GM06990 (cell line): ENCODE results near the gene MTG2.

Source experiments
- DNase-seq: peaks from one replicate; pipeline ENCODE4 v3.0.0-alpha.2; 2011; ENCODE audit not compliant: insufficient read length; ENCODE audit errors: extremely low read depth
- H3K27me3 ChIP-seq: replicated peaks from 2 replicates; pipeline ENCODE4 v1.6.0; 2011; ENCODE audit warnings: low read length; ENCODE audit not compliant: control insufficient read depth, insufficient read depth
- H3K36me3 ChIP-seq: 2 replicates; pipeline ENCODE4 v1.5.1; 2011; ENCODE audit warnings: low read length; ENCODE audit not compliant: control insufficient read depth, insufficient read depth
- H3K4me3 ChIP-seq: replicated peaks from 2 replicates; pipeline ENCODE4 v1.5.1; 2011; ENCODE audit warnings: low read depth, mild to moderate bottlenecking, control low read depth, low read length
- TF ChIP-seq, protein P1 (sequence below): IDR thresholded peaks from 2 replicates; pipeline ENCODE4 v1.5.1; 2011; ENCODE audit warnings: low read length, control low read depth, mild to moderate bottlenecking, inconsistent platforms; ENCODE audit not compliant: insufficient read depth, poor library complexity, severe bottlenecking

Gene MTG2

DNA sequence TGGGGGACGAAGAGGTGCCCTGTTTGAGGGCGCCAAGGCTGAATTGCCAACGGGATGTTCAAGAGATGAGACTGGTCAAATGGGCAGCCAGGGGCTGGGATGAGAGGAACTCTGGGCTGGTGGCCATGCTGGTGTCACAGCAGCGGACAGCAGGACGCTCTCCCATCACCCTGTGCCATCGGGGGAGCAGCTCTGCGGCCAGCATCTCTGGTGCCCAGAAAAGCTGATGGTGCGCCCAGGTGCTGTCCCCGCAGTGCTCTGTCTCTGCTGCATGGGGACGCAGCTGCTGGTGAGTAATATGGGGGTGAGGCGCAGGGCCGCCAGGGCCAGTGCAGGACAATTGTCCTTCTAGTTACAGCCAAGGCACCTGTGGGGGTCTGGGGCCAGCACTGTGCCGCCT lies 42.2 kb downstream of the MTG2 start:
- Histone ChIP-seq H3K27me3 (no peaks in the 10 kb centered on the region; the same call in 1 of the 2 replicates), H3K36me3 (no peaks in the 10 kb centered on the region), H3K4me3 (no peak overlapping the region)
- TF ChIP-seq, protein P1, sequence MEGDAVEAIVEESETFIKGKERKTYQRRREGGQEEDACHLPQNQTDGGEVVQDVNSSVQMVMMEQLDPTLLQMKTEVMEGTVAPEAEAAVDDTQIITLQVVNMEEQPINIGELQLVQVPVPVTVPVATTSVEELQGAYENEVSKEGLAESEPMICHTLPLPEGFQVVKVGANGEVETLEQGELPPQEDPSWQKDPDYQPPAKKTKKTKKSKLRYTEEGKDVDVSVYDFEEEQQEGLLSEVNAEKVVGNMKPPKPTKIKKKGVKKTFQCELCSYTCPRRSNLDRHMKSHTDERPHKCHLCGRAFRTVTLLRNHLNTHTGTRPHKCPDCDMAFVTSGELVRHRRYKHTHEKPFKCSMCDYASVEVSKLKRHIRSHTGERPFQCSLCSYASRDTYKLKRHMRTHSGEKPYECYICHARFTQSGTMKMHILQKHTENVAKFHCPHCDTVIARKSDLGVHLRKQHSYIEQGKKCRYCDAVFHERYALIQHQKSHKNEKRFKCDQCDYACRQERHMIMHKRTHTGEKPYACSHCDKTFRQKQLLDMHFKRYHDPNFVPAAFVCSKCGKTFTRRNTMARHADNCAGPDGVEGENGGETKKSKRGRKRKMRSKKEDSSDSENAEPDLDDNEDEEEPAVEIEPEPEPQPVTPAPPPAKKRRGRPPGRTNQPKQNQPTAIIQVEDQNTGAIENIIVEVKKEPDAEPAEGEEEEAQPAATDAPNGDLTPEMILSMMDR: no peak
- no peak for DNase-seq

DNA sequence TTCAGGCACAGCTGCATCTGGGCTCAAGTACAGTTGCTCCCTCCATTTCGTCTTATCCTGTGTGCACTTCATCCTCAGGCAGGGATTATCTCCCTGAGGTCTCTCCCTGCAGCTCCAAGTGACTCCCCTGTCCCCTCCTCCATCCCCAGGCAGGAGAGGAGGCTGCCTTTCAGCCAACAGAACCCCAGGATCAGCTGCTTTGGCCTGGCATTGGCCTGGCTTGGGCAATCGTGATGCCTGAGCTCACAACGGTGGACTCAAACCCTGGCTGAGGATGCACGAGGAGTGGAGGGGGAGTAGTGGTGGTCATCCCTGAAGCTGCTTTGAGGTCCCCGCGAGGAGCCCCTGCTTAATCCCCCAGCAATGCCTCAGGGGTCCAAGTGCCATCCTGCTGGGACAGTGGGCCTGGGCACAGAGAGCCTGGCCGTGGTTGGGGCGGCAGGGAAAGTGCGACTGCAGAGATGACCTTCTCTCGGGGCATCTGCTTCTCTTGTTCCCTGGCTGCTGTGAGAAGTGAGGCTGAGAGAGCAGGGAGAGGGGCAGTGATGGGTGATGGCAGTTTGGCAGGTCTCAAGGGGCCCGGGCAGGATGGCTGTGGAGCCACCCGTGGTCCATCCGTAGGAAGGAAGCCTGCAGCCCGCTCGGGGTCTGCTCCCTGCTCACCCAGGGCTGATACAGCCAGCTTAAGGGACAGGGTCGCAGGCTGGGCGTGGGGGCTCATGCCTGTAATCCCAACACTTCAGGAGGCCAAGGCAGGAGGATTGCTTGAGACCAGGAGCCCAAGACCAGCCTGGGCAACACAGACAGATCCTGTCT lies 43.2 kb downstream of the MTG2 start:
- no peaks in the 10 kb centered on the region; the same call in 1 of the 2 replicates for H3K27me3 ChIP-seq
- no peak for DNase-seq
- TF ChIP-seq, protein P1: no peak
- H3K36me3 ChIP-seq: no peaks in the 10 kb centered on the region
- no peak overlapping the region for H3K4me3 ChIP-seq

DNA sequence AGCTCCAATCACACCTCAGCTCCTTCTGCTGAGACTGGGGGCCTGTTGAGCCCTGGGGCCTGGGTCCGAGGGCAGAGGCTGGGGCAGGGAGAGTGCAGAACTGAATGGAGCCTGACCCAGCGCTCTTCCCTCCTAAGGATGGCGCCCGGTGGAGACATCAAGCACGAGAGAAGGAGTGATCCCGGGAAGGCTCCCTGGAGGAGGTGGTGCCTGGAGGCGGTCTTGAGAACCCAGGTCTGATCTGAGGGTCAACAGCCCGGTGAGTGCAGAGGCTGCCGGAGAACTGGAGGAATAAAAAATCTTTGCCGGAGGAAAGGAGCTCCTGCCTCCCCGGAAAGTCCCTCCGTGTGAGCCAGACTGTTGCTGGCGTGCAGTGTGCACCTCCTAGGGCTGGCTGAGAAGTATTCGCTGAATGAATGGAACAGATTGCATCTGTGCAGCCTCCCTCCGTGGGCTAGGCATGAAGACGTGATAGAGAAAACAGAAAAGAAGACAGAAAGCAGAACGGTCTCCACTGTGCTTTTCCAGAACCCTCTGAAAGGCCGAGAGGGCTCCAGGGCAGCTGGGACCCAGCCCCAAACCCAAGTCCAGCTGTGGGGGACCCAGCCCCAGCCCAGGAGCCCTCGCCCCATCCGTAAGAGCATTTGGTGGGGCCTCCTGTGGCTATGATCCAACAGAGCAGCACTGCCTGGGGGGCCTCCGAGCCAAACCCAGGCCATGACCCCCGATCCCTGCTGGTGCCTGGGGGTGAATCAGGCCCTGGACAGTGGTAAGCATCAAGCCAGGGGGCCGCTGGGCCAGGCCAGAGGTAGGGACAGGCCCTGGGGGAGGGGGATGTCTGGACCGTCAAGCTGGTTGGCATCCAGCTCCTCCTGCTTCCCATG lies 44.1 kb downstream of the MTG2 start:
- TF ChIP-seq, protein P1: no peak
- no peaks in the 10 kb centered on the region; the same call in 1 of the 2 replicates for H3K27me3 ChIP-seq
- H3K36me3 ChIP-seq: no peaks in the 10 kb centered on the region

DNA sequence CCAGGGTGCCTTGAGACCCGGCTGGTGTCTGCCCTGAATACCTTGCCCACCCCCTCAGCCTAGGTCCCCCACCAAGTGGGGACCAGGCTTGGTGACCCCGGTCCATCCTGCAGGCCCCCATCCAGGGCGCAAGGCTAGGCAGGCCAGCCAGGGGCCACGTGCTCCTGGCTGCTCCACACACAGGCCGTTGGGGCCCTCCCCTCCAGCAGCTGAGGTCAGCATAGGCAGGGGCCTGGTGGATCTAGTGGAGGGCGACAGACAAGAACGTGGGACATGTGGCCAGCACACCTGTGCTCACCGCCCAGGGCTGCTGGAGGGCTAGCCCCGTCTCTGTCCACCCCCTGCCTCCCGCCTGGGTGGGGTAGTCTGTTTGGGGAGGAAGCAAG lies 44.8 kb downstream of the MTG2 start:
- TF ChIP-seq, protein P1: no peak
- H3K36me3 ChIP-seq: no peaks in the 10 kb centered on the region
- no peaks in the 10 kb centered on the region; the same call in 1 of the 2 replicates for H3K27me3 ChIP-seq
- no peak overlapping the region for H3K4me3 ChIP-seq
- no peak for DNase-seq

More for the DNA sequence above, 44.1 kb downstream of the MTG2 start:
- no peak overlapping the region for H3K4me3 ChIP-seq
- no peak for DNase-seq

DNA sequence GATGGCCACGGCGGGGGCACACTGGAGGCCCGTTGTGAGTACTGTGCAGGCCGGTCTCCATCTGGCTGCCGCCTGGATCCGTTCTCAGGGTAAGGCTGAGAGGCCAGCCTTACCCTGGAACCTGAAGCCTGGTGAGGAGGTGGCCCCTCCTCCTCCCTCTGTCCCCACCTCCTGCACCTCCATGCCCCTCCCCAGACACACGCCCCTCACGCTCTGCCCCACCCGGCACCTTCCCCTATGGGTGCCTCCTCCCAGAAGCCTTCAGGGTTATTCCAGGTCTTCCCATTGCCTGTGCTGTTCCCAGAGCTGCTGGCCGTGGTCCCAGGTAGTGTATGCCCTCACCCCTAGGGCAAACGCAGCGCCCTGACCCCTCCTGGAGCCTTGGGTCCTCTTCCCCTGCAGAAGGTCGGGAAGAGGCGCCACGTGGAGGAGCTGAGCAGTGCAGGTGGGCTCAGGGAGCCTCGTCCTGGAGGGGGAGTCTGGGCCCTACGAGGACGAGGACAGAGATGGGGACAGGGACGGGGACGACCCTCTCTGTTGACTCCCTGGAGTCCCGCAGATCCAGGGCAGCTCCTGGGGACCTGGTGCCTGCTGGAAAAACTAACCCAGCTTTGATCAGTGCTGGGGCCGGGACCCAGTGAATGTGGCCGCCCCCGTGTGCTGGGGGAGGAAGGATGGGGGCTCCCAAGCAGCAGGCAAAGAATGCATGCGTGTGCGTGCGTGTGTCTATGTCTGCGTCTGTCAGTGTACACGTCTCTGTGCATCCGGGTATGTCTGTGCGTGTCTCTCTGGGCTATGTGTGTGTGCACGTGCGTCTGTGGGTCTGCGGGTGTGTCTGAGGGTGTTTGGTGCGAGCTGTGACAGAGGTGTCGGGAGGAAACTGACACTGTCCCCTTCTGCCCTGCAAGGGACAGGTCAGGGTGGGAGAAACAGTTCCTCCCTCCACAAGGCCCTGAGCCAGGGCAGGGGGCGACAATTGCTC lies 45.4 kb downstream of the MTG2 start:
- Histone ChIP-seq H3K36me3 (no peaks in the 10 kb centered on the region), H3K27me3 (no peaks in the 10 kb centered on the region; the same call in 1 of the 2 replicates), H3K4me3 (no peak overlapping the region)
- TF ChIP-seq, protein P1: no peak
- DNase-seq: no peak
